ENCODE results near the gene GIPC2. TPM values are rescaled to one million over a fixed set of nuclear protein-coding genes. Genes with fewer than 3 reads are reported as not detected.

The GIPC2 gene
- total RNA-seq, 2 donors from 2014 or later: 0.79 to 2.1 TPM

DNA sequence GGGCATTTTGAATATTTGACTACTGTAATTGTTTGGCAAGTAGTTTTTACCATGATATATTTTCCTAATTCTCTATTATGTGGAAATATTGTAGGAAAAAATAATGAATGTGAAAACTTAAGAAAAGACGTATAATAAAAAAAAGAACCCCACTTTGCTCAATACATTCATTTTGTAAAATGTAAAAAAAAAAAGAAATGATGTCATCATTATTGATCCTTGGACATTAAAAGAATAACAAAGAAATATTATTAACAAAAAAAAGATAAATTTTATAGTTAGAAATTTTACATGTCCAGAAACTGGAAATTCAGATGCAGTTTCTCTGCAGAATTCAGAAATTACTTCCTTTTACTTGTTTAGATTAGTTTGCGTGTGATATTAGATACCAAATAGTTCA is 5.2 kb downstream of the GIPC2 start:
- no CpG with 5 or more reads among the region's 2 CpGs for WGBS, 2 experiments (ENCODE audit: insufficient coverage in 1 of 2, insufficient read length in 1 of 2)
- no peaks in the 10 kb centered on the region for H3K9me3 Mint-ChIP-seq
- H3K4me3 Mint-ChIP-seq: no peak overlapping the region
- peaks cover 19% of the 10 kb centered on the region for H3K27me3 Mint-ChIP-seq (ENCODE audit: insufficient read depth)
- H3K27ac Mint-ChIP-seq: no peak overlapping the region
- Histone ChIP-seq H3K36me3 (ENCODE audit: control insufficient read depth, insufficient read depth, low read length) (no peaks in the 10 kb centered on the region), H3K27me3 (ENCODE audit: control insufficient read depth, insufficient read depth, low read length, poor library complexity, severe bottlenecking) (peaks cover 26% of the 10 kb centered on the region), H3K9ac (ENCODE audit: extremely low read depth, low read length, poor library complexity, severe bottlenecking) (no peak overlapping the region), H3K4me3 (ENCODE audit: low read length) (no peak overlapping the region), H3K9me3 (ENCODE audit: control insufficient read depth, low read length) (no peaks in the 10 kb centered on the region), H3K27ac (ENCODE audit: low read depth, low read length) (no peak overlapping the region), H3K4me1 (ENCODE audit: control insufficient read depth, insufficient read depth, low read length) (no peaks in the 10 kb centered on the region)
- DNase-seq: no peak
- peaks cover 24% of the 10 kb centered on the region for H3K4me1 Mint-ChIP-seq
- TF ChIP-seq, protein P1, sequence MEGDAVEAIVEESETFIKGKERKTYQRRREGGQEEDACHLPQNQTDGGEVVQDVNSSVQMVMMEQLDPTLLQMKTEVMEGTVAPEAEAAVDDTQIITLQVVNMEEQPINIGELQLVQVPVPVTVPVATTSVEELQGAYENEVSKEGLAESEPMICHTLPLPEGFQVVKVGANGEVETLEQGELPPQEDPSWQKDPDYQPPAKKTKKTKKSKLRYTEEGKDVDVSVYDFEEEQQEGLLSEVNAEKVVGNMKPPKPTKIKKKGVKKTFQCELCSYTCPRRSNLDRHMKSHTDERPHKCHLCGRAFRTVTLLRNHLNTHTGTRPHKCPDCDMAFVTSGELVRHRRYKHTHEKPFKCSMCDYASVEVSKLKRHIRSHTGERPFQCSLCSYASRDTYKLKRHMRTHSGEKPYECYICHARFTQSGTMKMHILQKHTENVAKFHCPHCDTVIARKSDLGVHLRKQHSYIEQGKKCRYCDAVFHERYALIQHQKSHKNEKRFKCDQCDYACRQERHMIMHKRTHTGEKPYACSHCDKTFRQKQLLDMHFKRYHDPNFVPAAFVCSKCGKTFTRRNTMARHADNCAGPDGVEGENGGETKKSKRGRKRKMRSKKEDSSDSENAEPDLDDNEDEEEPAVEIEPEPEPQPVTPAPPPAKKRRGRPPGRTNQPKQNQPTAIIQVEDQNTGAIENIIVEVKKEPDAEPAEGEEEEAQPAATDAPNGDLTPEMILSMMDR (conservative IDR thresholded peaks at IDR 0.05): no peak
- H3K36me3 Mint-ChIP-seq (ENCODE audit: low read depth): no peaks in the 10 kb centered on the region

DNA sequence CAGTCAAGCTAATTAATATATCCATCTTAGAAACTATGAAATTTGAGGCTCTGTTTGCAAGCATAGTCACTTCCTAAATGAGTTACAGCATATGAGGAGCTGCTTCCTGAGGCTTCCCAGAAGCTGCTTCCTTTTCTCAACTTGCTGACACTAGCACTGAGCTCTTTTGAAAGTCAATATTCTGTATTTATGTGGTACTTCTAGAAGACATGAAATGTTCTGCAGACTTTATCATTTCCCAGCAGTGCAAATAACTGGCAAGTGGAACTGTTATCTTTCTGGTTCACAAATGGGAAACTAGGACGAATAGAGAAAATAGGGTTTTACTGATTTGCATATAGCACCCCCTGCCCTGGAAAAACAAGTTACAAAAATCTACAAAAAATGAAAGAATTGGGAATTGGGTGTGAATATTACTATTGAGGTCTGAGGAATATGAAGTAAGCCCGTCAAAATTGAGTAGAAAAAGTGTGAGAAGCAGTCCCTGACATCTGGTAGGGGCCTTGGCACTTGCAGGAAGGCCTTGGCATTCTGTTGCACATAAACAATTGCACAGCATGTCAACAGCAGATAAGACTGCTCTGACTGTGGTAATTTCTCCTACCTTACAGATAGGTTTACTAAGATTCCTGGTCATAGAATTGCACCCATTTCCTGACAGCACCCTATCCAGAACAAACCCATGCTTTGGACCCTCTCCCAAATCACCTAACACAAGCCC is 7.1 kb downstream of the GIPC2 start:
- H3K27ac ChIP-seq (ENCODE audit: low read depth, low read length): no peak overlapping the region
- 83 to 96% methylated on average over 2 of the region's 2 CpGs for whole genome bisulfite sequencing, 2 experiments (ENCODE audit: insufficient coverage in 1 of 2, insufficient read length in 1 of 2)
- peaks cover 7% of the 10 kb centered on the region for H3K27me3 ChIP-seq (ENCODE audit: control insufficient read depth, insufficient read depth, low read length, poor library complexity, severe bottlenecking)
- TF ChIP-seq, protein P1 (conservative IDR thresholded peaks at IDR 0.05): no peak
- Mint-ChIP-seq H3K27me3 (ENCODE audit: insufficient read depth) (peaks cover 1% of the 10 kb centered on the region), H3K27ac (no peak overlapping the region), H3K36me3 (ENCODE audit: low read depth) (no peaks in the 10 kb centered on the region), H3K9me3 (no peaks in the 10 kb centered on the region), H3K4me3 (no peak overlapping the region), H3K4me1 (peaks cover 12% of the 10 kb centered on the region)
- no peaks in the 10 kb centered on the region for H3K4me1 ChIP-seq (ENCODE audit: control insufficient read depth, insufficient read depth, low read length)
- no peak overlapping the region for H3K4me3 ChIP-seq (ENCODE audit: low read length)
- H3K36me3 ChIP-seq (ENCODE audit: control insufficient read depth, insufficient read depth, low read length): no peaks in the 10 kb centered on the region
- no peak for DNase-seq
- H3K9ac ChIP-seq (ENCODE audit: extremely low read depth, low read length, poor library complexity, severe bottlenecking): no peak overlapping the region
- H3K9me3 ChIP-seq (ENCODE audit: control insufficient read depth, low read length): no peaks in the 10 kb centered on the region

DNA sequence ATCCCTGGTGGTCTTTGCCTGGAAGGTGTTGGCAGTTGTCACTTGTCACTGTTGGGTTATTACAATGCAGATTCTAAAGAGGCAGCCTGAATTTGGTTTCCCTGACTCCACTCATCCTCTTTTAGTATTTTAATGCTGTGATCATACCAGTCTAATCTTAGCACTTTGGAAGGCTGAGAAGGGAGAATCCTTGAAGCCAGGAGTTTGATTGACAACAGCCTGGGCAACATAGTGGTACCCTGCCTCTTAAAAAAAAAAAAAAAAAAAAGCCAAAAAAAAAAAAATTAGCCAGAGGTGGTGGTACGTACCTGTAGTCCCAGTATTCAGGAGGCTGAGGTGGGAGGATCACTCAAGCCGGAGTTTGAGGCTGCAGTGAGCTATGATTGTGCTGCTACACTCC is 7.7 kb downstream of the GIPC2 start:
- Histone ChIP-seq H3K9ac (ENCODE audit: extremely low read depth, low read length, poor library complexity, severe bottlenecking) (no peak overlapping the region), H3K27ac (ENCODE audit: low read depth, low read length) (no peak overlapping the region), H3K9me3 (ENCODE audit: control insufficient read depth, low read length) (no peaks in the 10 kb centered on the region), H3K4me3 (ENCODE audit: low read length) (no peak overlapping the region), H3K4me1 (ENCODE audit: control insufficient read depth, insufficient read depth, low read length) (no peaks in the 10 kb centered on the region), H3K36me3 (ENCODE audit: control insufficient read depth, insufficient read depth, low read length) (no peaks in the 10 kb centered on the region), H3K27me3 (ENCODE audit: control insufficient read depth, insufficient read depth, low read length, poor library complexity, severe bottlenecking) (peaks cover under 1% of the 10 kb centered on the region)
- no peak overlapping the region for H3K4me3 Mint-ChIP-seq
- TF ChIP-seq, protein P1 (conservative IDR thresholded peaks at IDR 0.05): no peak
- no peaks in the 10 kb centered on the region for H3K9me3 Mint-ChIP-seq
- no peaks in the 10 kb centered on the region for H3K27me3 Mint-ChIP-seq (ENCODE audit: insufficient read depth)
- no peak overlapping the region for H3K27ac Mint-ChIP-seq
- WGBS, 2 experiments (ENCODE audit: insufficient coverage in 1 of 2, insufficient read length in 1 of 2): 92 to 100% methylated on average over 2 of the region's 2 CpGs
- DNase-seq: no peak
- peaks cover 12% of the 10 kb centered on the region for H3K4me1 Mint-ChIP-seq
- H3K36me3 Mint-ChIP-seq (ENCODE audit: low read depth): no peaks in the 10 kb centered on the region

All from endodermal cell (in vitro differentiated cells).